B cell (primary cell): ENCODE results near the gene ACP6. TPM values are rescaled to one million over a fixed set of nuclear protein-coding genes. Genes with fewer than 3 reads are reported as not detected.

Source experiments
- ATAC-seq: fragments of 200-7000 bp; cut with Tn5 transposase; one replicate; pipeline ENCODE4 v1.10.0; 2021; ENCODE audit warnings: low read depth, mild to moderate bottlenecking, moderate number of reproducible peaks, moderate library complexity
- CTCF ChIA-PET: fragments of 350-600 bp; sonication (Branson Sonifier 250); formaldehyde crosslinking; loops from one replicate; lab custom pipeline; 2021; ENCODE audit warnings: antibody characterized with exemption, inconsistent platforms; lab: Charles Lee
- POLR2A ChIA-PET: fragments of 350-600 bp; sonication (Branson Sonifier 250); formaldehyde crosslinking; loops from one replicate; lab custom pipeline; 2021; ENCODE audit warnings: antibody characterized with exemption; lab: Charles Lee
- DNase-seq: peaks from one replicate; pipeline ENCODE4 v3.0.0; 2013
- H2AFZ ChIP-seq: 2 replicates; pipeline ENCODE4 v1.6.1; 2012; ENCODE audit warnings: mild to moderate bottlenecking, low read depth, low read length; ENCODE audit not compliant: insufficient read depth, poor library complexity, severe bottlenecking
- H3K27ac ChIP-seq, 2 donors: 1 replicate in 1 of 2; 2 replicates in 1 of 2; pipeline ENCODE4 v1.5.1; 2012 to 2013; ENCODE audit warnings: low read length in 2 of 2, mild to moderate bottlenecking in 2 of 2, moderate library complexity in 1 of 2
- H3K27me3 ChIP-seq, 4 experiments: fragments of 200-600 bp in 1 of 4; sonication (generic) in 1 of 4; replicated peaks in 1 of 4; 1 replicate in 2 of 4; 2 replicates in 2 of 4; pipeline versions ENCODE4 v1.6.1 to v1.7.0; 2013 to 2016; ENCODE audit warnings: low read length in 3 of 4, mild to moderate bottlenecking in 2 of 4, mixed read lengths in 1 of 4, moderate library complexity in 1 of 4; ENCODE audit not compliant: insufficient read depth in 4 of 4, control insufficient read depth in 3 of 4; ENCODE audit errors: control extremely low read depth in 1 of 4
- H3K36me3 ChIP-seq, 2 experiments: replicated peaks in 1 of 2; 1 replicate in 1 of 2; 2 replicates in 1 of 2; pipeline versions ENCODE4 v1.6.1 to v1.7.1; 2013; ENCODE audit warnings: low read length in 1 of 2; ENCODE audit not compliant: insufficient read depth in 2 of 2, control insufficient read depth in 1 of 2; ENCODE audit errors: control extremely low read depth in 1 of 2, extremely low read depth in 1 of 2
- H3K4me1 ChIP-seq, 2 donors: fragments of 200-600 bp in 1 of 2; sonication (generic) in 1 of 2; 1 replicate in 1 of 2; 2 replicates in 1 of 2; pipeline versions ENCODE4 v1.5.1 to v1.6.1; 2013 to 2017; ENCODE audit warnings: low read length in 2 of 2; ENCODE audit not compliant: control insufficient read depth in 2 of 2, insufficient read depth in 2 of 2
- H3K4me2 ChIP-seq: replicated peaks from 2 replicates; pipeline ENCODE3; 2012; ENCODE audit warnings: mild to moderate bottlenecking, low read depth, low read length; ENCODE audit not compliant: poor library complexity, severe bottlenecking
- H3K4me3 ChIP-seq, 5 experiments: fragments of 200-600 bp in 1 of 5; sonication (generic) in 1 of 5; 1 replicate in 3 of 5; 2 replicates in 2 of 5; pipeline versions ENCODE4 v1.5.1 to v1.7.0; 2011 to 2016; ENCODE audit warnings: low read length in 4 of 5, mild to moderate bottlenecking in 4 of 5, low read depth in 2 of 5, control low read depth in 1 of 5, moderate library complexity in 1 of 5; ENCODE audit not compliant: insufficient read depth in 1 of 5; ENCODE audit errors: control extremely low read depth in 1 of 5, extremely low read depth in 1 of 5
- H3K79me2 ChIP-seq: fragments of 200-600 bp; sonication (generic); one replicate; pipeline ENCODE4 v1.6.0; 2016; ENCODE audit warnings: low read length; ENCODE audit not compliant: control insufficient read depth, insufficient read depth
- H3K9ac ChIP-seq: fragments of 200-600 bp; sonication (generic); 2 replicates; pipeline ENCODE4 v1.6.1; 2017; ENCODE audit warnings: mild to moderate bottlenecking, low read length, moderate library complexity
- H3K9me3 ChIP-seq, 3 donors: one replicate each; pipeline versions ENCODE4 v1.6.1 to v1.7.1; 2013; ENCODE audit warnings: low read length in 2 of 3; ENCODE audit not compliant: control insufficient read depth in 2 of 3, insufficient read depth in 1 of 3; ENCODE audit errors: control extremely low read depth in 1 of 3
- H4K20me1 ChIP-seq: 2 replicates; pipeline ENCODE4 v1.6.0; 2012; ENCODE audit warnings: mild to moderate bottlenecking, low read length; ENCODE audit not compliant: insufficient read depth, control insufficient read depth, poor library complexity, severe bottlenecking
- H3K27ac Mint-ChIP-seq: one replicate; pipeline ENCODE4 v1.8.0; 2021; ENCODE audit warnings: mixed read lengths
- H3K27me3 Mint-ChIP-seq: one replicate; pipeline ENCODE4 v1.8.0; 2021; ENCODE audit warnings: mixed read lengths
- H3K4me1 Mint-ChIP-seq: one replicate; pipeline ENCODE4 v1.8.0; 2021; ENCODE audit warnings: mixed read lengths
- H3K4me3 Mint-ChIP-seq: one replicate; pipeline ENCODE4 v1.8.0; 2021; ENCODE audit warnings: mixed read lengths
- H3K9me3 Mint-ChIP-seq: one replicate; pipeline ENCODE4 v1.8.0; 2022; ENCODE audit warnings: mixed read lengths; ENCODE audit not compliant: insufficient read depth
- CTCF ChIP-seq: fragments of 200-600 bp; IDR thresholded peaks from one replicate; pipeline ENCODE4 v1.8.0; 2022; ENCODE audit warnings: antibody characterized with exemption, mild to moderate bottlenecking
- EZH2 ChIP-seq: IDR thresholded peaks from 2 replicates; pipeline ENCODE4 v1.6.1; 2012; ENCODE audit warnings: borderline replicate concordance, low read depth, mild to moderate bottlenecking, moderate library complexity, low read length; ENCODE audit not compliant: insufficient read depth, poor library complexity, severe bottlenecking
- WGBS: methylation state at CpG from one replicate; pipeline ENCODE4 v1.1.5; 2013; ENCODE audit warnings: missing lambda C conversion rate; ENCODE audit not compliant: insufficient coverage; 5-methylcytosine and 5-hydroxymethylcytosine counted together
- intact Hi-C: fragments of 100-400 bp; cut with micrococcal nuclease; formaldehyde crosslinking; loops from one replicate; pipeline ENCODE4 v1.10.0; 2022
- polyA plus RNA-seq: library from polyadenylated mRNA; depleted of rRNA; stranded (reverse); fragments of >200 nt; gene quantifications from 2 replicates; pipeline ENCODE4 v1.2.3, GENCODE V29; 2012
- total RNA-seq, 2 donors: library from RNA; stranded (reverse); fragments of 120-200 nt in 1 of 2; gene quantifications; 1 replicate in 1 of 2; 2 replicates in 1 of 2; pipeline versions ENCODE4 v1.2.3 to v1.2.4, GENCODE V29; 2013 to 2022

Gene ACP6
- total and polyA plus RNA-seq, 2 donors (not counting 1 experiment from before 2014, with no cell fraction given): 5.0 to 15.7 TPM

DNA sequence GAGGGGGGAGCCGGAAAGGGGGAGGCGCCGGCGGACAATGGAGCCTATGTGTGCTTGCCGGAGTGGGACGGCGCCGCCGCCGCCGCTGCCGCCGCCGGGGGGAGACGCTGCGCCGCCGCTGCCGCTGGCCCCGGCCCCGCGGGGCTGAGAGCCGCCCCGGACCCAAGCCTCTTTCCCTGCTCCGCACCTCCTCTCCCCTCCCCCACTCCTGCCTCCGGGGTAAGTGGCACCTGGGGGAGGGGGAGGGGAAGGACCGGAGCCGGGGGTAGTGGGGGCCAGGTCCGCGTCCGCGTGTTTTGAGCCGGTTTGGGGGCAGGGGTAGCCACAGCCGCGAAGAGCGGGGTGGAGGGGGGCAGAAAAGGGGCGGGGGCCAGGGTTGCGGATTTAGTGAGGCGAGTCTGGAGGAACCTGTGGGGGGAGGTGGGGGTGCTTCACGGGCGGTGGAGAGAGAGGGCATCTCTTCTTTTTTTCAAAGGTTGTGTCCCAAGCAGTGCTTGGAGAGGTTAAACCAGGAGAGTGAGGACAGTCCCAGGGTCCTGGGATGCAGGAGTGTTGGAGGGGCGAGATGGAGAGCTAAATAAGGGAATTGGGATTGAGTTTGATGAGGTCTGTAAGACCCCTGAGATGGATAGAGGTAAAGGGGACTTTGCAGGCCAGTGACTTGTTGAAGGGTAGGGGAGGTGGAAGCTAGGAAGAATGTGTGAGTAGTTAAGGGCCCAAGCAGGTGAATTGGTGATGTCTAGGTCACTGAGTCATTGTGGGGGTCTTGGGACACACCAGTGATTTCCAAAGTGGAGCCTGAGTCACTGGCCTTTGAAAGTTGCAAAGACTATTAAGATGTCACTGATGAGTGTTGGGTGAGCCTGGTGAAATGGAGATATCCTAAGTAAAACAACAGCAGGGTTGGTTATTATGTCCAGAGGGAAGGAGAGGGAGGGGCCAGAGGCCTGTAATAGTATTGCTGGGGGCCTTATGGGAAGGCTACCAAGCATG, 69.9 kb downstream of the ACP6 start:
- ATAC-seq (no peak), DNase-seq (no peak)
- Histone ChIP-seq H3K4me3 (peak overlapping the region; percentile 48 to 83 (median 60)), H4K20me1 (no peaks in the 10 kb centered on the region), H3K79me2 (no peaks in the 10 kb centered on the region), H3K4me2 (peak overlapping the region; percentile 92), H3K4me1 (peaks cover 15 to 18% of the 10 kb centered on the region in 2 donors), H3K27me3 (peaks cover 0 to 13% (median 6%) of the 10 kb centered on the region in 4 experiments), H2AFZ (peak overlapping the region; percentile 84), H3K27ac (peak overlapping the region in 1 of 2 donors; percentile 65), H3K9ac (peak overlapping the region; percentile 67), H3K36me3 (no peaks in the 10 kb centered on the region), H3K9me3 (peaks cover 0 to 3% (median 0%) of the 10 kb centered on the region in 3 donors)
- H3K4me3 Mint-ChIP-seq: peak overlapping the region; percentile 94
- TF ChIP-seq EZH2: no peak
- ChIA-PET CTCF (no interaction called here), POLR2A (interaction anchor here (1.0 kb wide), 3 partner anchors 10 to 70 kb away, joined by 3 to 5 read pairs (median 3); partner anchors contain the start of genes ACP6 and BCL9)
- WGBS: under 1% methylated on average over 28 of the region's 42 CpGs
- peaks cover 15% of the 10 kb centered on the region for H3K4me1 Mint-ChIP-seq
- no peaks in the 10 kb centered on the region for H3K9me3 Mint-ChIP-seq
- no peaks in the 10 kb centered on the region for H3K27me3 Mint-ChIP-seq
- intact Hi-C loops: no loop called here
- H3K27ac Mint-ChIP-seq: peak overlapping the region; percentile 58

GRCh38 chr1:147599362-147600118, 70.8 kb downstream of the ACP6 start:
- no peaks in the 10 kb centered on the region for H4K20me1 ChIP-seq
- ChIA-PET CTCF (interaction anchor here (0.9 to 1.2 kb wide), 3 partner anchors 27 to 71 kb away, joined by 3 read pairs; partner anchors contain the start of gene ACP6), POLR2A (interaction anchor here (0.6 to 1.0 kb wide), 3 partner anchors 58 to 71 kb away, joined by 3 to 6 read pairs (median 5); partner anchors contain the start of genes ACP6 and BCL9)

More at GRCh38 chr1:147599362-147600118, 70.8 kb downstream of the ACP6 start:
- peak; percentile 96 for DNase-seq
- Mint-ChIP-seq H3K9me3 (no peaks in the 10 kb centered on the region), H3K4me3 (peak overlapping the region; percentile 94), H3K27ac (peak overlapping the region; percentile 71), H3K27me3 (no peaks in the 10 kb centered on the region), H3K4me1 (peaks cover 15% of the 10 kb centered on the region)
- TF ChIP-seq EZH2 (no peak), CTCF (no peak)
- H3K4me1 ChIP-seq: peaks cover 15 to 18% of the 10 kb centered on the region in 2 donors
- H3K9me3 ChIP-seq: peaks cover 0 to 3% (median 1%) of the 10 kb centered on the region in 3 donors
- peak overlapping the region; percentile 84 for H2AFZ ChIP-seq
- H3K79me2 ChIP-seq: no peaks in the 10 kb centered on the region
- under 1% methylated on average over 73 of the region's 80 CpGs for WGBS
- intact Hi-C loops: loop anchor here (1.0 to 5.0 kb wide), 3 partner anchors 58 to 357 kb away; partner anchors contain the start of genes ACP6, BCL9 and CHD1L
- peaks cover 0 to 13% (median 8%) of the 10 kb centered on the region in 4 experiments for H3K27me3 ChIP-seq
- H3K27ac ChIP-seq: peak overlapping the region; percentile 28 to 62
- H3K36me3 ChIP-seq: no peaks in the 10 kb centered on the region
- peak; percentile 84 for ATAC-seq
- peak overlapping the region; percentile 64 for H3K9ac ChIP-seq
- H3K4me2 ChIP-seq: peak overlapping the region; percentile 92
- H3K4me3 ChIP-seq: peak overlapping the region; percentile 47 to 83 (median 74)
